K562 (cell line): ENCODE results near the gene MAP1LC3A. TPM values are rescaled to one million over a fixed set of nuclear protein-coding genes. Genes with fewer than 3 reads are reported as not detected.

Experiments
- ATAC-seq: fragments of 200-7000 bp; cut with Tn5 transposase; 3 replicates; pipeline ENCODE4 v1.9.1; 2020; ENCODE audit warnings: moderate library complexity
- BruUV-seq: library from RNA; stranded (reverse); fragments of 400-500 nt; replicated peaks from 2 replicates; lab custom pipeline; 2021; lab: Mats Ljungman, UMichigan
- CTCF ChIA-PET: fragments of 300-600 bp; formaldehyde crosslinking; extraction: SDS; loops from one replicate; lab custom pipeline; 2021; ENCODE audit warnings: low intra/inter-chr PET ratio; lab: Yijun Ruan, JAX
- POLR2A ChIA-PET: fragments of 300-600, 350-650 bp; sonication (Branson Sonifier 250); formaldehyde crosslinking; extraction: SDS; loops from one replicate; lab custom pipeline; 2021; ENCODE audit warnings: antibody characterized with exemption, inconsistent platforms; lab: Yijun Ruan, JAX
- DNase-seq, 4 experiments: peaks; one replicate each; pipeline versions ENCODE4 v3.0.0 to v3.0.0-alpha.2; 2011 to 2018; ENCODE audit warnings: low spot score in 3 of 4, mixed read lengths in 3 of 4; ENCODE audit errors: extremely low read depth in 1 of 4
- FAIRE-seq: peaks from 2 replicates; lab custom pipeline; 2011; peaks lifted over from hg19 to GRCh38; lab: Jason Lieb, UNC
- H2AFZ ChIP-seq: 2 replicates; pipeline ENCODE4 v1.6.0; 2011; ENCODE audit warnings: low read depth, low read length, control low read depth, inconsistent platforms
- H3K27ac ChIP-seq: fragments of 200-600 bp; 3 replicates; pipeline ENCODE4 v1.8.0; 2011; ENCODE audit warnings: low read depth, mild to moderate bottlenecking, control low read depth, inconsistent platforms, low read length, moderate library complexity, mixed read lengths; ENCODE audit errors: extremely low read depth
- H3K27me3 ChIP-seq, 2 experiments: fragments of 300-600 bp in 1 of 2; 2 replicates in 1 of 2; 3 replicates in 1 of 2; pipeline versions ENCODE4 v1.6.0 to v1.8.0; 2011; ENCODE audit warnings: inconsistent platforms in 2 of 2, low read length in 2 of 2, mild to moderate bottlenecking in 1 of 2, mixed read lengths in 1 of 2, moderate library complexity in 1 of 2; ENCODE audit not compliant: control insufficient read depth in 2 of 2, insufficient read depth in 2 of 2
- H3K36me3 ChIP-seq: fragments of 300-600 bp; 3 replicates; pipeline ENCODE4 v1.8.0; 2011; ENCODE audit warnings: mild to moderate bottlenecking, low read length, inconsistent platforms; ENCODE audit not compliant: control insufficient read depth, insufficient read depth
- H3K4me1 ChIP-seq, 2 experiments: fragments of 200-600 bp in 1 of 2; replicated peaks in 1 of 2; 2 replicates in 1 of 2; 3 replicates in 1 of 2; pipeline versions ENCODE4 v1.5.1 to v1.8.0; 2011; ENCODE audit warnings: inconsistent platforms in 2 of 2, low read length in 2 of 2, mild to moderate bottlenecking in 1 of 2, mixed read lengths in 1 of 2, moderate library complexity in 1 of 2; ENCODE audit not compliant: control insufficient read depth in 2 of 2, insufficient read depth in 2 of 2
- H3K4me2 ChIP-seq: 2 replicates; pipeline ENCODE4 v1.6.1; 2011; ENCODE audit warnings: low read length, control low read depth, inconsistent platforms, mixed read lengths; ENCODE audit not compliant: insufficient read depth
- H3K4me3 ChIP-seq: fragments of 200-600 bp; sonication (generic), shearing (Covaris generic); 2 replicates; pipeline ENCODE4 v1.5.1; 2016; ENCODE audit warnings: control low read depth, inconsistent platforms
- H3K79me2 ChIP-seq: fragments of 200-600 bp; 3 replicates; pipeline ENCODE4 v1.8.0; 2011; ENCODE audit warnings: low read length, inconsistent platforms; ENCODE audit not compliant: control insufficient read depth, insufficient read depth
- H3K9ac ChIP-seq, 2 experiments: 2 replicates each; pipeline versions ENCODE4 v1.6.0 to v1.6.1; 2011; ENCODE audit warnings: low read depth in 2 of 2, low read length in 2 of 2, control low read depth in 1 of 2, inconsistent platforms in 1 of 2, mild to moderate bottlenecking in 1 of 2, mixed read lengths in 1 of 2; ENCODE audit not compliant: insufficient read depth in 1 of 2
- H3K9me1 ChIP-seq: one replicate; pipeline ENCODE4 v1.6.0; 2011; ENCODE audit warnings: inconsistent platforms, mild to moderate bottlenecking, low read length, moderate library complexity; ENCODE audit not compliant: control insufficient read depth, insufficient read depth
- H3K9me3 ChIP-seq: replicated peaks from 2 replicates; pipeline ENCODE4 v1.5.1; 2011; ENCODE audit warnings: low read depth, low read length, inconsistent platforms; ENCODE audit not compliant: control insufficient read depth, insufficient read depth
- H4K20me1 ChIP-seq: replicated peaks from 2 replicates; pipeline ENCODE4 v1.6.1; 2011; ENCODE audit warnings: low read length, inconsistent platforms, mixed read lengths; ENCODE audit not compliant: control insufficient read depth, insufficient read depth
- ATF2 ChIP-seq: sonication (generic); formaldehyde crosslinking; IDR thresholded peaks from 2 replicates; pipeline ENCODE4 v1.8.1; 2022; ENCODE audit warnings: missing genetic modification reagents
- BRD9 ChIP-seq: fragments of 450-650 bp; IDR thresholded peaks from 2 replicates; pipeline ENCODE4 v1.6.1; 2018; ENCODE audit warnings: low read depth; ENCODE audit not compliant: partially characterized antibody
- CHD1 ChIP-seq: fragments of 200-600 bp; sonication (generic); IDR thresholded peaks from one replicate; pipeline ENCODE4 v1.6.1; 2012; ENCODE audit warnings: mild to moderate bottlenecking, moderate library complexity, low read length, inconsistent platforms
- CHD2 ChIP-seq: IDR thresholded peaks from 2 replicates; pipeline ENCODE4 v1.6.1; 2011; ENCODE audit warnings: low read depth, low read length
- EGR1 ChIP-seq: fragments of 450-650 bp; conservative IDR thresholded peaks from 2 replicates; pipeline ENCODE4 v1.6.1; 2017; ENCODE audit warnings: mild to moderate bottlenecking
- HDAC3 ChIP-seq: fragments of 450-650 bp; IDR thresholded peaks from 2 replicates; pipeline ENCODE4 v1.6.1; 2018; ENCODE audit warnings: borderline replicate concordance, mild to moderate bottlenecking, moderate library complexity; ENCODE audit not compliant: partially characterized antibody
- HNRNPLL ChIP-seq: fragments of 200-400 bp; formaldehyde crosslinking; IDR thresholded peaks from 2 replicates; pipeline ENCODE4 v1.6.1; 2017; ENCODE audit warnings: low read length, low read depth, mild to moderate bottlenecking; ENCODE audit not compliant: poor library complexity, severe bottlenecking
- KAT7 ChIP-seq: sonication (generic); formaldehyde crosslinking; IDR thresholded peaks from 2 replicates; pipeline ENCODE4 v1.8.0; 2022; ENCODE audit warnings: missing genetic modification reagents, mild to moderate bottlenecking, borderline replicate concordance
- KDM1A ChIP-seq, 2 experiments: fragments of 450-650 bp; IDR thresholded peaks; 2 replicates each; pipeline ENCODE4 v1.6.1; 2016; ENCODE audit warnings: mild to moderate bottlenecking in 2 of 2
- PTBP1 ChIP-seq: fragments of 200-400 bp; formaldehyde crosslinking; IDR thresholded peaks from 2 replicates; pipeline ENCODE4 v1.6.1; 2017; ENCODE audit warnings: low read depth, low read length
- TSHZ1 ChIP-seq: fragments of 250-450 bp; sonication (Bioruptor Pico); IDR thresholded peaks from 2 replicates; pipeline ENCODE4 v1.4.0; 2020; ENCODE audit warnings: mild to moderate bottlenecking, moderate library complexity
- ZFP36 ChIP-seq: fragments of 150-350 bp; IDR thresholded peaks from 2 replicates; pipeline ENCODE4 v1.6.1; 2018; ENCODE audit warnings: low read length, low read depth; ENCODE audit not compliant: partially characterized antibody
- WGBS: fragments of 100-300 bp; shearing (Covaris generic); methylation state at CpG from one replicate; pipeline ENCODE4 v1.1.6; 2016; ENCODE audit warnings: low coverage, mixed read lengths; ENCODE audit not compliant: insufficient coverage; ENCODE audit errors: missing lambda C conversion rate; 5-methylcytosine and 5-hydroxymethylcytosine counted together
- in situ Hi-C: fragments of 300-500 bp; cut with MboI; formaldehyde crosslinking; loops from 4 replicates; pipeline ENCODE4 v1.15.0; 2018; ENCODE audit warnings: inconsistent platforms, mixed read lengths
- intact Hi-C: fragments of 100-400 bp; cut with micrococcal nuclease; formaldehyde crosslinking; loops from 2 replicates; pipeline ENCODE4 v1.14.2; 2022
- polyA plus RNA-seq, 8 experiments: library from polyadenylated mRNA; depleted of rRNA in 4 of 8; stranded (reverse) in 5 of 8; unstranded in 3 of 8; fragments of >200 nt; fragmentation: Nextera tagmentation in 2 of 8; fragmentation: Illumina TruSeq in 1 of 8; extraction: Ambion mirVana in 2 of 8; extraction: Trizol in 1 of 8; gene quantifications; 2 replicates each; pipeline versions ENCODE4 v1.2.1 to v1.2.3, GENCODE V29; 2011 to 2014; ENCODE audit warnings: inconsistent platforms in 1 of 8, missing spikeins in 1 of 8
- total RNA-seq, 7 experiments: library from RNA; depleted of rRNA in 6 of 7; stranded (reverse); fragments of >200 nt in 6 of 7; fragmentation: Illumina TruSeq in 2 of 7; extraction: Trizol in 2 of 7; gene quantifications; 2 replicates each; pipeline versions ENCODE4 v1.2.1 to v1.2.3, GENCODE V29; 2011 to 2021; ENCODE audit warnings: low replicate concordance in 1 of 7
- TF ChIP-seq, protein P1 (sequence below), 2 experiments: fragments of 450-650 bp in 1 of 2; sonication (generic) in 1 of 2; formaldehyde crosslinking in 1 of 2; IDR thresholded peaks in 1 of 2; conservative IDR thresholded peaks in 1 of 2; 2 replicates each; pipeline versions ENCODE4 v1.6.1 to v1.8.1; 2016 to 2023; ENCODE audit warnings: mild to moderate bottlenecking in 2 of 2, moderate library complexity in 2 of 2, inconsistent platforms in 1 of 2, missing genetic modification reagents in 1 of 2
- TF ChIP-seq, protein P2 (sequence below): sonication (generic); IDR thresholded peaks from 2 replicates; pipeline ENCODE4 v1.6.1; 2016

MAP1LC3A gene
- total and polyA plus RNA-seq, 9 of the 15 experiments (the other 6 are each of a cell fraction or from before 2014, with no cell fraction given) = 0.27 to 0.38 TPM; not detected in 7

- Histone ChIP-seq H3K9me1 (no peaks in the 10 kb centered on the region), H3K79me2 (peaks cover 46% of the 10 kb centered on the region), H3K4me2 (peak overlapping the region; percentile 99), H3K4me1 (peaks cover 12 to 18% of the 10 kb centered on the region in 2 experiments; a peak in 4 of 5 replicates), H3K27ac (peak overlapping the region; percentile 80; the same call in 2 of the 3 replicates), H3K4me3 (peak overlapping the region; percentile 67), H3K27me3 (no peaks in the 10 kb centered on the region), H3K36me3 (peaks cover 16% of the 10 kb centered on the region; the same call in 2 of the 3 replicates), H4K20me1 (no peaks in the 10 kb centered on the region), H3K9me3 (no peaks in the 10 kb centered on the region), H2AFZ (peak overlapping the region; percentile 96), H3K9ac (peak overlapping the region; percentile 79 to 97)
- ChIA-PET CTCF (no interaction called here), POLR2A (interaction anchor here (0.6 to 2.5 kb wide), 9 partner anchors 9 to 215 kb away, joined by 3 to 8 read pairs (median 3); no protein-coding TSS in a partner anchor)
- 9% methylated on average over 19 of the region's 19 CpGs for WGBS
- in situ Hi-C loops = loop anchor here (5.0 kb wide), 1 partner anchor 213 kb away; the partner anchor contains the start of gene AHCY
- no peak for FAIRE-seq
- no peak for DNase-seq
- ATAC-seq = peak; percentile 15
- BruUV-seq = no TSS peak
- intact Hi-C loops = loop anchor here (5.0 kb wide), 1 partner anchor 43 kb away; no protein-coding TSS in a partner anchor
- peak; percentile 53 for TF ChIP-seq HDAC3
- TF ChIP-seq, protein P1, sequence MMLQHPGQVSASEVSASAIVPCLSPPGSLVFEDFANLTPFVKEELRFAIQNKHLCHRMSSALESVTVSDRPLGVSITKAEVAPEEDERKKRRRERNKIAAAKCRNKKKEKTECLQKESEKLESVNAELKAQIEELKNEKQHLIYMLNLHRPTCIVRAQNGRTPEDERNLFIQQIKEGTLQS (IDR thresholded peaks at IDR 0.05) = no peak
- TF ChIP-seq, protein P1 (CRISPR knock-in tag; conservative IDR thresholded peaks at IDR 0.05) = 0 out of 2 replicates have a peak, but pooled peaks have one; percentile 44
- TF ChIP-seq TSHZ1 = no peak
- no peak for TF ChIP-seq PTBP1
- TF ChIP-seq BRD9 = peak; percentile 21
- TF ChIP-seq CHD2 = 0 out of 2 replicates have a peak, but pooled peaks have one; percentile 20
- TF ChIP-seq KDM1A (IDR thresholded peaks at IDR 0.05) = 0 out of 4 replicates have a peak, but pooled peaks of 1 of the 2 experiments have one; percentile 10
- 0 out of 2 replicates have a peak, but pooled peaks have one; percentile 21 for TF ChIP-seq EGR1
- no peak for TF ChIP-seq ZFP36
- TF ChIP-seq HNRNPLL = peak; percentile 92
- no peak for TF ChIP-seq KAT7 (CRISPR knock-in tag)
- TF ChIP-seq, protein P2, sequence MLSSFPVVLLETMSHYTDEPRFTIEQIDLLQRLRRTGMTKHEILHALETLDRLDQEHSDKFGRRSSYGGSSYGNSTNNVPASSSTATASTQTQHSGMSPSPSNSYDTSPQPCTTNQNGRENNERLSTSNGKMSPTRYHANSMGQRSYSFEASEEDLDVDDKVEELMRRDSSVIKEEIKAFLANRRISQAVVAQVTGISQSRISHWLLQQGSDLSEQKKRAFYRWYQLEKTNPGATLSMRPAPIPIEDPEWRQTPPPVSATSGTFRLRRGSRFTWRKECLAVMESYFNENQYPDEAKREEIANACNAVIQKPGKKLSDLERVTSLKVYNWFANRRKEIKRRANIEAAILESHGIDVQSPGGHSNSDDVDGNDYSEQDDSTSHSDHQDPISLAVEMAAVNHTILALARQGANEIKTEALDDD = peak; percentile 61; the same call in 1 of the 2 replicates
- TF ChIP-seq ATF2 = no peak
- peak; percentile 28 for TF ChIP-seq CHD1
Observed at GRCh38 chr20:34514897-34515483, 43.5 kb upstream of the MAP1LC3A start.
